GM23338 (cell line): ENCODE data around the gene JAKMIP2. TPM values are rescaled to one million over a fixed set of nuclear protein-coding genes. Genes with fewer than 3 reads are reported as not detected.

Experiments used
- ATAC-seq: fragments of 200-7000 bp; cut with Tn5 transposase; 3 replicates; pipeline ENCODE4 v1.9.1; 2020
- DNase-seq: peaks from one replicate; pipeline ENCODE4 v3.0.0-alpha.2; 2015; ENCODE audit warnings: low spot score
- H2AFZ ChIP-seq: fragments of 200-600 bp; sonication (generic); 2 replicates; pipeline ENCODE4 v1.8.0; 2016; ENCODE audit warnings: antibody characterized with exemption, mild to moderate bottlenecking, moderate library complexity
- H3F3A ChIP-seq: fragments of 200-600 bp; sonication (generic); replicated peaks from 2 replicates; pipeline ENCODE4 v1.8.0; 2017; ENCODE audit warnings: antibody characterized with exemption, mixed run types, low read depth
- H3K27ac ChIP-seq: fragments of 200-600 bp; sonication (generic); 2 replicates; pipeline ENCODE4 v1.6.1; 2016; ENCODE audit warnings: low read depth
- H3K27me3 ChIP-seq: fragments of 200-600 bp; sonication (generic); 2 replicates; pipeline ENCODE4 v1.8.0; 2016; ENCODE audit warnings: mild to moderate bottlenecking, mixed run types, moderate library complexity; ENCODE audit not compliant: insufficient read depth
- H3K36me3 ChIP-seq: fragments of 200-600 bp; sonication (generic); 2 replicates; pipeline ENCODE4 v1.8.0; 2016; ENCODE audit warnings: mild to moderate bottlenecking; ENCODE audit not compliant: insufficient read depth
- H3K4me1 ChIP-seq: fragments of 200-600 bp; sonication (generic); 2 replicates; pipeline ENCODE4 v1.8.0; 2016; ENCODE audit warnings: mild to moderate bottlenecking, moderate library complexity; ENCODE audit not compliant: insufficient read depth
- H3K4me2 ChIP-seq: fragments of 200-600 bp; sonication (generic); 2 replicates; pipeline ENCODE4 v1.7.1; 2017; ENCODE audit warnings: mixed run types
- H3K4me3 ChIP-seq: fragments of 200-600 bp; sonication (generic); 2 replicates; pipeline ENCODE4 v1.6.1; 2016; ENCODE audit warnings: mixed run types
- H3K79me2 ChIP-seq: fragments of 200-600 bp; sonication (generic); replicated peaks from 2 replicates; pipeline ENCODE4 v1.8.0; 2017; ENCODE audit warnings: mild to moderate bottlenecking; ENCODE audit not compliant: insufficient read depth
- H3K9me2 ChIP-seq: fragments of 200-600 bp; sonication (generic); 2 replicates; pipeline ENCODE4 v1.8.0; 2017; ENCODE audit not compliant: insufficient read depth
- H4K20me1 ChIP-seq: fragments of 200-600 bp; sonication (generic); replicated peaks from 2 replicates; pipeline ENCODE4 v1.8.0; 2017; ENCODE audit warnings: mild to moderate bottlenecking; ENCODE audit not compliant: insufficient read depth
- H3K27ac Mint-ChIP-seq: 2 replicates; pipeline ENCODE4 v1.8.0; 2020; ENCODE audit warnings: inconsistent platforms, mild to moderate bottlenecking, moderate library complexity, mixed read lengths
- H3K27me3 Mint-ChIP-seq: 3 replicates; pipeline ENCODE4 v1.8.0; 2022; ENCODE audit warnings: low read depth, mild to moderate bottlenecking, moderate library complexity, mixed read lengths, inconsistent platforms; ENCODE audit not compliant: insufficient read depth, poor library complexity
- H3K36me3 Mint-ChIP-seq: 3 replicates; pipeline ENCODE4 v1.8.0; 2021; ENCODE audit warnings: low read depth, mild to moderate bottlenecking, inconsistent platforms, moderate library complexity, mixed read lengths
- H3K4me1 Mint-ChIP-seq: 3 replicates; pipeline ENCODE4 v1.8.0; 2020; ENCODE audit warnings: mild to moderate bottlenecking, inconsistent platforms, mixed read lengths
- H3K4me3 Mint-ChIP-seq: 3 replicates; pipeline ENCODE4 v1.8.0; 2021; ENCODE audit warnings: moderate library complexity, mild to moderate bottlenecking, inconsistent platforms, mixed read lengths
- H3K9me3 Mint-ChIP-seq: 3 replicates; pipeline ENCODE4 v1.8.0; 2020; ENCODE audit warnings: moderate library complexity, mild to moderate bottlenecking, inconsistent platforms, mixed read lengths
- CREB1 ChIP-seq: fragments of 250-450 bp; sonication (Bioruptor Pico); IDR thresholded peaks from 2 replicates; pipeline ENCODE4 v1.5.0; 2020; ENCODE audit warnings: low read depth, mild to moderate bottlenecking, moderate library complexity
- EZH2 ChIP-seq: fragments of 200-600 bp; sonication (generic); IDR thresholded peaks from one replicate; pipeline ENCODE4 v1.8.0; 2017; ENCODE audit warnings: antibody characterized with exemption, mild to moderate bottlenecking, low read depth; ENCODE audit not compliant: unreplicated experiment
- EZH2phosphoT487 ChIP-seq: fragments of 200-600 bp; sonication (generic); IDR thresholded peaks from one replicate; pipeline ENCODE4 v1.8.1; 2018; ENCODE audit warnings: antibody characterized with exemption; ENCODE audit not compliant: unreplicated experiment
- JUNB ChIP-seq: IDR thresholded peaks from one replicate; pipeline ENCODE4 v1.6.1; 2016; ENCODE audit warnings: antibody characterized with exemption; ENCODE audit not compliant: unreplicated experiment
- NANOG ChIP-seq: IDR thresholded peaks from 2 replicates; pipeline ENCODE4 v1.6.1; 2016; ENCODE audit warnings: antibody characterized with exemption, borderline replicate concordance
- ZNF114 ChIP-seq: fragments of 250-450 bp; sonication (Bioruptor Pico); IDR thresholded peaks from 2 replicates; pipeline ENCODE4 v1.5.0; 2020; ENCODE audit warnings: mild to moderate bottlenecking, moderate library complexity
- ZNF331 ChIP-seq: fragments of 250-450 bp; sonication (Bioruptor Pico); IDR thresholded peaks from 2 replicates; pipeline ENCODE4 v1.5.0; 2020; ENCODE audit warnings: low read depth, mild to moderate bottlenecking, moderate library complexity
- polyA plus RNA-seq: library from polyadenylated mRNA; unstranded; fragments of >200 nt; fragmentation: Nextera tagmentation; extraction: Ambion mirVana; gene quantifications from 2 replicates; pipeline ENCODE4 v1.2.1, GENCODE V29; 2016
- total RNA-seq: library from RNA; depleted of rRNA; stranded (reverse); fragments of >200 nt; shearing (Covaris generic); gene quantifications from 2 replicates; pipeline ENCODE4 v1.2.3, GENCODE V29; 2014
- TF ChIP-seq, protein P1 (sequence below): IDR thresholded peaks from 2 replicates; pipeline ENCODE4 v1.6.1; 2016; ENCODE audit warnings: antibody characterized with exemption
- TF ChIP-seq, protein P2 (sequence below), 2 experiments: fragments of 200-600 bp in 1 of 2; sonication (generic) in 1 of 2; conservative IDR thresholded peaks; 2 replicates each; pipeline versions ENCODE4 v1.5.1 to v1.6.1; 2016 to 2017; ENCODE audit warnings: antibody characterized with exemption in 2 of 2, low read depth in 2 of 2, mild to moderate bottlenecking in 2 of 2, moderate library complexity in 1 of 2
- TF ChIP-seq, protein P3 (sequence below): IDR thresholded peaks from one replicate; pipeline ENCODE4 v1.6.1; 2018; ENCODE audit warnings: antibody characterized with exemption; ENCODE audit not compliant: unreplicated experiment
- TF ChIP-seq, protein P4 (sequence below): fragments of 250-450 bp; sonication (Bioruptor Pico); IDR thresholded peaks from 2 replicates; pipeline ENCODE4 v1.5.0; 2020; ENCODE audit warnings: mild to moderate bottlenecking, moderate library complexity

The JAKMIP2 gene
- total and polyA plus RNA-seq, 2 experiments from 2014 or later: 20.5 to 27.2 TPM

DNA sequence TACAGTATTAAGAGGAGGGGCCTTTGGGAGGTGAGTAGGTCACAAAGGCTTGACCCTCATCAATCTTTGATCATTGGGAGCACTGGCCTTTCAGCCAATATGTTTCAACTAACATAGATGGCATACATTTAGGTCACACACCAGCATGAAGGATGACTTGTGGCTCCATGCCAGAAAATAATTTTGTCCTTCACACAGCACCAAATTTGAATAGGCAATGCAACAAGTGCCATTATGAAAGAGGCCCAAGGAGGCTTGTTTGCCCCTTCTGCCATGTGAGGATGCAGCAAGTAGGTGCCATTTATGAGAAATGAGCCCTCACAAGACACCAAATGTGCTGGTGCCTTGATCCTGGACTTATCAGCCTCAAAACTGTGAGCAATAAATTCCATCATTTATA lies 81.1 kb downstream of the JAKMIP2 start:
- Histone ChIP-seq H3K4me2 (no peak overlapping the region), H3K9me2 (no peaks in the 10 kb centered on the region), H3F3A (no peaks in the 10 kb centered on the region), H4K20me1 (no peaks in the 10 kb centered on the region; the same call in 1 of the 2 replicates), H2AFZ (no peak overlapping the region), H3K4me3 (no peak overlapping the region), H3K79me2 (peaks cover 7% of the 10 kb centered on the region; the same call in 1 of the 2 replicates), H3K36me3 (peaks cover 9% of the 10 kb centered on the region), H3K27me3 (no peaks in the 10 kb centered on the region), H3K27ac (no peak overlapping the region), H3K4me1 (no peaks in the 10 kb centered on the region; the same call in 1 of the 2 replicates)
- TF ChIP-seq, protein P1, sequence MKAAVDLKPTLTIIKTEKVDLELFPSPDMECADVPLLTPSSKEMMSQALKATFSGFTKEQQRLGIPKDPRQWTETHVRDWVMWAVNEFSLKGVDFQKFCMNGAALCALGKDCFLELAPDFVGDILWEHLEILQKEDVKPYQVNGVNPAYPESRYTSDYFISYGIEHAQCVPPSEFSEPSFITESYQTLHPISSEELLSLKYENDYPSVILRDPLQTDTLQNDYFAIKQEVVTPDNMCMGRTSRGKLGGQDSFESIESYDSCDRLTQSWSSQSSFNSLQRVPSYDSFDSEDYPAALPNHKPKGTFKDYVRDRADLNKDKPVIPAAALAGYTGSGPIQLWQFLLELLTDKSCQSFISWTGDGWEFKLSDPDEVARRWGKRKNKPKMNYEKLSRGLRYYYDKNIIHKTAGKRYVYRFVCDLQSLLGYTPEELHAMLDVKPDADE: no peak
- TF ChIP-seq, protein P2, sequence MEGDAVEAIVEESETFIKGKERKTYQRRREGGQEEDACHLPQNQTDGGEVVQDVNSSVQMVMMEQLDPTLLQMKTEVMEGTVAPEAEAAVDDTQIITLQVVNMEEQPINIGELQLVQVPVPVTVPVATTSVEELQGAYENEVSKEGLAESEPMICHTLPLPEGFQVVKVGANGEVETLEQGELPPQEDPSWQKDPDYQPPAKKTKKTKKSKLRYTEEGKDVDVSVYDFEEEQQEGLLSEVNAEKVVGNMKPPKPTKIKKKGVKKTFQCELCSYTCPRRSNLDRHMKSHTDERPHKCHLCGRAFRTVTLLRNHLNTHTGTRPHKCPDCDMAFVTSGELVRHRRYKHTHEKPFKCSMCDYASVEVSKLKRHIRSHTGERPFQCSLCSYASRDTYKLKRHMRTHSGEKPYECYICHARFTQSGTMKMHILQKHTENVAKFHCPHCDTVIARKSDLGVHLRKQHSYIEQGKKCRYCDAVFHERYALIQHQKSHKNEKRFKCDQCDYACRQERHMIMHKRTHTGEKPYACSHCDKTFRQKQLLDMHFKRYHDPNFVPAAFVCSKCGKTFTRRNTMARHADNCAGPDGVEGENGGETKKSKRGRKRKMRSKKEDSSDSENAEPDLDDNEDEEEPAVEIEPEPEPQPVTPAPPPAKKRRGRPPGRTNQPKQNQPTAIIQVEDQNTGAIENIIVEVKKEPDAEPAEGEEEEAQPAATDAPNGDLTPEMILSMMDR (conservative IDR thresholded peaks at IDR 0.05; ENCODE audit: low read depth in 2 of 2): no peak
- TF ChIP-seq, protein P3, sequence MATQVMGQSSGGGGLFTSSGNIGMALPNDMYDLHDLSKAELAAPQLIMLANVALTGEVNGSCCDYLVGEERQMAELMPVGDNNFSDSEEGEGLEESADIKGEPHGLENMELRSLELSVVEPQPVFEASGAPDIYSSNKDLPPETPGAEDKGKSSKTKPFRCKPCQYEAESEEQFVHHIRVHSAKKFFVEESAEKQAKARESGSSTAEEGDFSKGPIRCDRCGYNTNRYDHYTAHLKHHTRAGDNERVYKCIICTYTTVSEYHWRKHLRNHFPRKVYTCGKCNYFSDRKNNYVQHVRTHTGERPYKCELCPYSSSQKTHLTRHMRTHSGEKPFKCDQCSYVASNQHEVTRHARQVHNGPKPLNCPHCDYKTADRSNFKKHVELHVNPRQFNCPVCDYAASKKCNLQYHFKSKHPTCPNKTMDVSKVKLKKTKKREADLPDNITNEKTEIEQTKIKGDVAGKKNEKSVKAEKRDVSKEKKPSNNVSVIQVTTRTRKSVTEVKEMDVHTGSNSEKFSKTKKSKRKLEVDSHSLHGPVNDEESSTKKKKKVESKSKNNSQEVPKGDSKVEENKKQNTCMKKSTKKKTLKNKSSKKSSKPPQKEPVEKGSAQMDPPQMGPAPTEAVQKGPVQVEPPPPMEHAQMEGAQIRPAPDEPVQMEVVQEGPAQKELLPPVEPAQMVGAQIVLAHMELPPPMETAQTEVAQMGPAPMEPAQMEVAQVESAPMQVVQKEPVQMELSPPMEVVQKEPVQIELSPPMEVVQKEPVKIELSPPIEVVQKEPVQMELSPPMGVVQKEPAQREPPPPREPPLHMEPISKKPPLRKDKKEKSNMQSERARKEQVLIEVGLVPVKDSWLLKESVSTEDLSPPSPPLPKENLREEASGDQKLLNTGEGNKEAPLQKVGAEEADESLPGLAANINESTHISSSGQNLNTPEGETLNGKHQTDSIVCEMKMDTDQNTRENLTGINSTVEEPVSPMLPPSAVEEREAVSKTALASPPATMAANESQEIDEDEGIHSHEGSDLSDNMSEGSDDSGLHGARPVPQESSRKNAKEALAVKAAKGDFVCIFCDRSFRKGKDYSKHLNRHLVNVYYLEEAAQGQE: no peak
- TF ChIP-seq, protein P4, sequence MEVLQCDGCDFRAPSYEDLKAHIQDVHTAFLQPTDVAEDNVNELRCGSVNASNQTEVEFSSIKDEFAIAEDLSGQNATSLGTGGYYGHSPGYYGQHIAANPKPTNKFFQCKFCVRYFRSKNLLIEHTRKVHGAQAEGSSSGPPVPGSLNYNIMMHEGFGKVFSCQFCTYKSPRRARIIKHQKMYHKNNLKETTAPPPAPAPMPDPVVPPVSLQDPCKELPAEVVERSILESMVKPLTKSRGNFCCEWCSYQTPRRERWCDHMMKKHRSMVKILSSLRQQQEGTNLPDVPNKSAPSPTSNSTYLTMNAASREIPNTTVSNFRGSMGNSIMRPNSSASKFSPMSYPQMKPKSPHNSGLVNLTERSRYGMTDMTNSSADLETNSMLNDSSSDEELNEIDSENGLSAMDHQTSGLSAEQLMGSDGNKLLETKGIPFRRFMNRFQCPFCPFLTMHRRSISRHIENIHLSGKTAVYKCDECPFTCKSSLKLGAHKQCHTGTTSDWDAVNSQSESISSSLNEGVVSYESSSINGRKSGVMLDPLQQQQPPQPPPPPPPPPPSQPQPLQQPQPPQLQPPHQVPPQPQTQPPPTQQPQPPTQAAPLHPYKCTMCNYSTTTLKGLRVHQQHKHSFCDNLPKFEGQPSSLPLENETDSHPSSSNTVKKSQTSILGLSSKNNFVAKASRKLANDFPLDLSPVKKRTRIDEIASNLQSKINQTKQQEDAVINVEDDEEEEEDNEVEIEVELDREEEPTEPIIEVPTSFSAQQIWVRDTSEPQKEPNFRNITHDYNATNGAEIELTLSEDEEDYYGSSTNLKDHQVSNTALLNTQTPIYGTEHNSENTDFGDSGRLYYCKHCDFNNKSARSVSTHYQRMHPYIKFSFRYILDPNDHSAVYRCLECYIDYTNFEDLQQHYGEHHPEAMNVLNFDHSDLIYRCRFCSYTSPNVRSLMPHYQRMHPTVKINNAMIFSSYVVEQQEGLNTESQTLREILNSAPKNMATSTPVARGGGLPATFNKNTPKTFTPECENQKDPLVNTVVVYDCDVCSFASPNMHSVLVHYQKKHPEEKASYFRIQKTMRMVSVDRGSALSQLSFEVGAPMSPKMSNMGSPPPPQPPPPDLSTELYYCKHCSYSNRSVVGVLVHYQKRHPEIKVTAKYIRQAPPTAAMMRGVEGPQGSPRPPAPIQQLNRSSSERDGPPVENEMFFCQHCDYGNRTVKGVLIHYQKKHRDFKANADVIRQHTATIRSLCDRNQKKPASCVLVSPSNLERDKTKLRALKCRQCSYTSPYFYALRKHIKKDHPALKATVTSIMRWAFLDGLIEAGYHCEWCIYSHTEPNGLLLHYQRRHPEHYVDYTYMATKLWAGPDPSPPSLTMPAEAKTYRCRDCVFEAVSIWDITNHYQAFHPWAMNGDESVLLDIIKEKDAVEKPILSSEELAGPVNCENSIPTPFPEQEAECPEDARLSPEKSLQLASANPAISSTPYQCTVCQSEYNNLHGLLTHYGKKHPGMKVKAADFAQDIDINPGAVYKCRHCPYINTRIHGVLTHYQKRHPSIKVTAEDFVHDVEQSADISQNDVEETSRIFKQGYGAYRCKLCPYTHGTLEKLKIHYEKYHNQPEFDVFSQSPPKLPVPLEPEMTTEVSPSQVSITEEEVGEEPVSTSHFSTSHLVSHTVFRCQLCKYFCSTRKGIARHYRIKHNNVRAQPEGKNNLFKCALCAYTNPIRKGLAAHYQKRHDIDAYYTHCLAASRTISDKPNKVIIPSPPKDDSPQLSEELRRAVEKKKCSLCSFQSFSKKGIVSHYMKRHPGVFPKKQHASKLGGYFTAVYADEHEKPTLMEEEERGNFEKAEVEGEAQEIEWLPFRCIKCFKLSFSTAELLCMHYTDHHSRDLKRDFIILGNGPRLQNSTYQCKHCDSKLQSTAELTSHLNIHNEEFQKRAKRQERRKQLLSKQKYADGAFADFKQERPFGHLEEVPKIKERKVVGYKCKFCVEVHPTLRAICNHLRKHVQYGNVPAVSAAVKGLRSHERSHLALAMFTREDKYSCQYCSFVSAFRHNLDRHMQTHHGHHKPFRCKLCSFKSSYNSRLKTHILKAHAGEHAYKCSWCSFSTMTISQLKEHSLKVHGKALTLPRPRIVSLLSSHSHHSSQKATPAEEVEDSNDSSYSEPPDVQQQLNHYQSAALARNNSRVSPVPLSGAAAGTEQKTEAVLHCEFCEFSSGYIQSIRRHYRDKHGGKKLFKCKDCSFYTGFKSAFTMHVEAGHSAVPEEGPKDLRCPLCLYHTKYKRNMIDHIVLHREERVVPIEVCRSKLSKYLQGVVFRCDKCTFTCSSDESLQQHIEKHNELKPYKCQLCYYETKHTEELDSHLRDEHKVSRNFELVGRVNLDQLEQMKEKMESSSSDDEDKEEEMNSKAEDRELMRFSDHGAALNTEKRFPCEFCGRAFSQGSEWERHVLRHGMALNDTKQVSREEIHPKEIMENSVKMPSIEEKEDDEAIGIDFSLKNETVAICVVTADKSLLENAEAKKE (CRISPR knock-in tag): no peak
- TF ChIP-seq ZNF331 (CRISPR knock-in tag): no peak
- TF ChIP-seq EZH2phosphoT487: no peak
- no peak for TF ChIP-seq CREB1 (CRISPR knock-in tag)
- no peak for TF ChIP-seq NANOG
- no peak for TF ChIP-seq JUNB
- no peak for TF ChIP-seq ZNF114 (CRISPR knock-in tag)
- no peak for TF ChIP-seq EZH2
- Mint-ChIP-seq H3K9me3 (peaks cover 29% of the 10 kb centered on the region), H3K4me3 (no peak overlapping the region), H3K36me3 (peaks cover 32% of the 10 kb centered on the region), H3K27ac (no peak overlapping the region), H3K27me3 (peaks cover 10% of the 10 kb centered on the region), H3K4me1 (no peaks in the 10 kb centered on the region)
- no peak for DNase-seq
- ATAC-seq: no peak
